Measurements from ENCODE around the gene TNS1.

TNS1 gene

GRCh38 chr2:217909156-217909820 is 93.5 kb downstream of the TNS1 start:
- no peak for TF ChIP-seq CTCF (IDR thresholded peaks at IDR 0.05; ENCODE audit: low read depth, low read length)
- no peak for DNase-seq (ENCODE audit: extremely low read depth, low read depth)

GRCh38 chr2:217908544-217908943 is 94.3 kb downstream of the TNS1 start:
- DNase-seq (ENCODE audit: extremely low read depth, low read depth) = no peak
- TF ChIP-seq CTCF (IDR thresholded peaks at IDR 0.05; ENCODE audit: low read depth, low read length) = no peak

GRCh38 chr2:217907266-217907665 is 95.5 kb downstream of the TNS1 start:
- no peak for TF ChIP-seq CTCF (IDR thresholded peaks at IDR 0.05; ENCODE audit: low read depth, low read length)
- no peak for DNase-seq (ENCODE audit: extremely low read depth, low read depth)

- no peak for DNase-seq (ENCODE audit: extremely low read depth, low read depth)
- no peak for TF ChIP-seq CTCF (IDR thresholded peaks at IDR 0.05; ENCODE audit: low read depth, low read length)
Observed at GRCh38 chr2:217906798-217907197, 96.0 kb downstream of the TNS1 start.

GRCh38 chr2:217905896-217906295 is 96.9 kb downstream of the TNS1 start:
- no peak for DNase-seq (ENCODE audit: extremely low read depth, low read depth)
- no peak for TF ChIP-seq CTCF (IDR thresholded peaks at IDR 0.05; ENCODE audit: low read depth, low read length)

GRCh38 chr2:217905395-217905794 is 97.4 kb downstream of the TNS1 start:
- DNase-seq (ENCODE audit: extremely low read depth, low read depth) = no peak

GRCh38 chr2:217904614-217904965 is 98.2 kb downstream of the TNS1 start:
- no peak for TF ChIP-seq CTCF (IDR thresholded peaks at IDR 0.05; ENCODE audit: low read depth, low read length)
- no peak for DNase-seq (ENCODE audit: extremely low read depth, low read depth)

More at GRCh38 chr2:217905395-217905794, 97.4 kb downstream of the TNS1 start:
- no peak for TF ChIP-seq CTCF (IDR thresholded peaks at IDR 0.05; ENCODE audit: low read depth, low read length)
